GM12891 (cell line): Measurements from ENCODE around the gene CD47.

ENCODE experiments used
- DNase-seq: peaks from one replicate; pipeline ENCODE4 v3.0.0; 2011; ENCODE audit warnings: low spot score; ENCODE audit not compliant: insufficient read length
- FAIRE-seq: peaks from 2 replicates; lab custom pipeline; 2011; peaks lifted over from hg19 to GRCh38; lab: Jason Lieb, UNC
- PAX5 ChIP-seq: IDR thresholded peaks from 2 replicates; pipeline ENCODE4 v1.6.1; 2011; ENCODE audit warnings: low read length, moderate library complexity, mild to moderate bottlenecking; ENCODE audit not compliant: insufficient read depth, severe bottlenecking
- POLR2A ChIP-seq: IDR thresholded peaks from 2 replicates; pipeline ENCODE4 v1.6.1; 2011; ENCODE audit warnings: low read depth, low read length, control low read depth
- POLR2AphosphoS5 ChIP-seq: IDR thresholded peaks from 2 replicates; pipeline ENCODE4 v1.6.1; 2011; ENCODE audit warnings: low read depth, low read length, control low read depth
- POU2F2 ChIP-seq: IDR thresholded peaks from 2 replicates; pipeline ENCODE4 v1.6.1; 2011; ENCODE audit warnings: low read depth, mild to moderate bottlenecking, control low read depth, low read length, moderate library complexity
- SPI1 ChIP-seq: IDR thresholded peaks from 2 replicates; pipeline ENCODE4 v1.6.1; 2011; ENCODE audit warnings: low read depth, low read length, control low read depth
- TAF1 ChIP-seq: IDR thresholded peaks from 2 replicates; pipeline ENCODE4 v1.6.1; 2011; ENCODE audit warnings: low read depth, low read length, control low read depth

The CD47 gene

GRCh38 chr3:107994956-107995715 is 95.7 kb downstream of the CD47 start:
- DNase-seq: no peak
- no peak for FAIRE-seq
- TF ChIP-seq POLR2A: no peak
- no peak for TF ChIP-seq POU2F2
- no peak for TF ChIP-seq TAF1
- TF ChIP-seq SPI1: no peak
- TF ChIP-seq PAX5: no peak
- TF ChIP-seq POLR2AphosphoS5: no peak

DNA sequence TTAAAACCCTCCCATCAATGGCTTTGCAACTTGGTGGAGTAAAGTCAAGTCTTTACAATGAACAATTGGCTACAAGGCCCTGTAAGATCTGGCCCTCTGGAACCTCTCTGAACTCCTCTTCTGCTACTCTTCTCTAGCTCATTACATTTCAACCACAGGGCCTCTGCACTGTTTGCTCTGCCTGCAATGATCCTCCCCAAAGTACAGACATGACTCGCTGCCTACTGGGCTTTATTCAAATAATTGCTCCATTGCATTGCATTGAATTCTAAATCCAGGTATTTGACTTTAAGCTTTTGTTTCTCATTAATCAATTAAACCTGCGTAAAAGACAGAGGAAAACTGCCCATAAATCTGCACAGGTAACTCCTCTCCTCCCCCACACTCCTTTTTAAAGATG is 96.7 kb downstream of the CD47 start:
- FAIRE-seq (no peak), DNase-seq (no peak)
- TF ChIP-seq POLR2AphosphoS5: no peak

- no peak for FAIRE-seq
Observed at GRCh38 chr3:107993771-107994170, 97.1 kb downstream of the CD47 start.

More at GRCh38 chr3:107993771-107994170, 97.1 kb downstream of the CD47 start:
- TF ChIP-seq POLR2AphosphoS5 (no peak), PAX5 (no peak), POLR2A (no peak), SPI1 (no peak), TAF1 (no peak), POU2F2 (no peak)
- DNase-seq: no peak
